ENCODE data around the gene RFX2. TPM values are rescaled to one million over a fixed set of nuclear protein-coding genes. Genes with fewer than 3 reads are reported as not detected.

Gene RFX2
- total and polyA plus RNA-seq, 9 of the 15 experiments (the other 6 are each of a cell fraction or from before 2014, with no cell fraction given), result 3.6 to 18.7 (median 8.7) TPM

DNA sequence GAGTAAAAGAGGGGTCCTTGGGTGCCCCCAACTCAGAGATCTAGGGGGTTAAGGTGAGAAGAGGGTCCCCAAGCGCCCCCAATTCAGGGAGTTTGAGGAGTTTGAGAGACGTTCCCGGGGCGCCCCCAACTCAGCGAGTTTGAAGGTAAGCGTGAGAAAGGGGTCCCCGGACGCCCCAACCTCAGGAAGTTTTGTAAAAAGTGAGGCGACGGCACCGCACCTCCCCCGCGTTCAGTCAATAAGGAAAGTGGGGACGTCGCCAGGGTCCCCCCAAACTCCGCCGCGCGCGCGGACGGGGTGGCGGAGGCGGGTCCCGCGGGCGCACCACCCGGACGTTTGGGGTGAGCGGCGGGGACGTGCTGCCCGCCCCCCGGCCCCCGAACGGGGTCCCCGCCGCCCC is 353 bp downstream of the RFX2 start:
- no peaks in the 10 kb centered on the region for H3K9me1 ChIP-seq (ENCODE audit: control insufficient read depth, insufficient read depth, low read length)
- H3K27ac ChIP-seq (ENCODE audit: extremely low read depth, low read depth, low read length), result no peak overlapping the region
- H3K4me3 ChIP-seq, result peak overlapping the region; percentile 46
- H3K9me3 ChIP-seq (replicated peaks; ENCODE audit: control insufficient read depth, insufficient read depth, low read depth, low read length), result no peaks in the 10 kb centered on the region; the same call in none of the 2 replicates
- ChIA-PET POLR2A (no interaction called here), CTCF (ENCODE audit: low intra/inter-chr PET ratio) (interaction anchor here (0.6 to 0.7 kb wide), 2 partner anchors 45 to 221 kb away, joined by 4 read pairs; no protein-coding TSS in a partner anchor)
- H3K36me3 ChIP-seq (ENCODE audit: control insufficient read depth, insufficient read depth, low read length), result no peaks in the 10 kb centered on the region
- no peaks in the 10 kb centered on the region for H4K20me1 ChIP-seq (replicated peaks; ENCODE audit: control insufficient read depth, insufficient read depth, low read length)
- intact Hi-C loops (cut with micrococcal nuclease), result loop anchor here (2.0 kb wide), 1 partner anchor 45 kb away; no protein-coding TSS in a partner anchor
- FAIRE-seq (no peak), ATAC-seq (no peak), DNase-seq (ENCODE audit: extremely low read depth in 1 of 4, low spot score in 3 of 4) (no peak)
- no TSS peak for BruUV-seq (replicated peaks)
- H3K9ac ChIP-seq (ENCODE audit: insufficient read depth in 1 of 2, low read depth in 2 of 2, low read length in 2 of 2), result peak overlapping the region; percentile 46 to 95
- peaks cover 21% of the 10 kb centered on the region for H3K79me2 ChIP-seq (ENCODE audit: control insufficient read depth, insufficient read depth, low read length)
- in situ Hi-C loops (cut with MboI), result no loop called here
- peak overlapping the region; percentile 82 for H3K4me2 ChIP-seq (ENCODE audit: insufficient read depth, low read length)
- no peaks in the 10 kb centered on the region for H3K27me3 ChIP-seq (ENCODE audit: control insufficient read depth in 2 of 2, insufficient read depth in 2 of 2, low read length in 2 of 2)
- peak overlapping the region; percentile 34 for H2AFZ ChIP-seq (ENCODE audit: low read depth, low read length)
- WGBS (ENCODE audit: insufficient coverage, low coverage, missing lambda C conversion rate), result 0% methylated on average over 6 of the region's 38 CpGs
- H3K4me1 ChIP-seq (replicated peaks in 1 of 2; ENCODE audit: control insufficient read depth in 2 of 2, insufficient read depth in 2 of 2, low read length in 2 of 2), result peaks cover 9 to 20% of the 10 kb centered on the region in 2 experiments; a peak in 4 of 5 replicates
- 0 out of 4 replicates have a peak, but pooled peaks of 1 of the 2 experiments have one; percentile 21 for TF ChIP-seq FOXA3 (CRISPR knock-in tag; conservative IDR thresholded peaks at IDR 0.05 in 1 of 2, IDR thresholded peaks at IDR 0.05 in 1 of 2)
- no peak for TF ChIP-seq NFIC (IDR thresholded peaks at IDR 0.05)

DNA sequence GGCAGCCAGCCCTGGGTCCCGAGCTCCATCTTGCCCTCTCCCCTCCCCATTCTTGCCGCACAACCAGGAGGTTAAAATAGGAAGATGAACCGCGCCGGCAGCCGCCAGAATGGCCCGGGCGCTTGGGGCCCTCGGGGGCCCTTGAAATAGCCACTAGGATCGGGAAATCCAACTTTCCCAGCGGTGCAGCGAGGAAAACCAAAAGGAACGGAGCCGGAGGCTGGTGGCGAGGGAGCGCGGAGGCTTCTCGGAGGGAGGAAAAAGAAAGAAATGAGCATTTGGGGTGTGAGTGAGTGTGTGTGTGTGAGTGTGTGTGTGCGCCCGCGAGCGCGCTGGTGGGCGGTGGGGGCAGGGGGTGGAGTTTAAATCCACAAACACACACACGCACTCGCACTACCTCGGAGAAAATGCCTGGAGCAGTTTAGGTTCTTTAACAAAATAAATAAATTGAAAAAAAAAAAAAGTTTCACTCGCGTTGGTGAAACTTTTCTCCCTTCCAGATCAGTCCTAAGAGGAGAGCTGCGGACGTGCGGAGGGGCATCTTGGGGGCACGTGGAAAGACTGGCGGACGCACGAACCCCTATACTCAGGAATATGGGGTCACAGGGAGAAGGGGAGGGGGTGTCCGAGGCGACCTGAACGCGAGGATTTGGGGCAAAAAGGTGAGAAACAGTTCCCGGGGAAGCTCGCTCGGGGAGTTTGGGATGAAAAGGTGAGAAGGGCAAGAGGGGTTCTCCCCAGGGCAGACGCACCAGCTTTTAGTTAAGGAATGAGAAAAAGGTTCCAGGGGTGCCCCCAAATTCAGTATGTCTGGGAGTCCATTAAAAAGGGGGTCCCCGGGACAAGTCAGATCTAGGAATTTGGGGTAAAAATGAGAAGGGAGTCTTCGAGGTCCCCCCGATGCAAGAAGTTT is 1.3 kb downstream of the RFX2 start:
- DNase-seq (ENCODE audit: extremely low read depth in 1 of 4, low spot score in 3 of 4) (peak; percentile 37 to 73 (median 46)), FAIRE-seq (peak; percentile 51), ATAC-seq (no peak)
- Histone ChIP-seq H3K36me3 (ENCODE audit: control insufficient read depth, insufficient read depth, low read length) (no peaks in the 10 kb centered on the region), H3K27ac (ENCODE audit: extremely low read depth, low read depth, low read length) (peak overlapping the region; percentile 26), H3K4me1 (replicated peaks in 1 of 2; ENCODE audit: control insufficient read depth in 2 of 2, insufficient read depth in 2 of 2, low read length in 2 of 2) (peaks cover 9 to 20% of the 10 kb centered on the region in 2 experiments; a peak in 4 of 5 replicates), H3K79me2 (ENCODE audit: control insufficient read depth, insufficient read depth, low read length) (peaks cover 21% of the 10 kb centered on the region), H3K4me2 (ENCODE audit: insufficient read depth, low read length) (peak overlapping the region; percentile 82), H2AFZ (ENCODE audit: low read depth, low read length) (peak overlapping the region; percentile 63), H3K9me1 (ENCODE audit: control insufficient read depth, insufficient read depth, low read length) (no peaks in the 10 kb centered on the region), H4K20me1 (replicated peaks; ENCODE audit: control insufficient read depth, insufficient read depth, low read length) (no peaks in the 10 kb centered on the region), H3K9ac (ENCODE audit: insufficient read depth in 1 of 2, low read depth in 2 of 2, low read length in 2 of 2) (peak overlapping the region; percentile 46 to 95), H3K9me3 (replicated peaks; ENCODE audit: control insufficient read depth, insufficient read depth, low read depth, low read length) (no peaks in the 10 kb centered on the region; the same call in none of the 2 replicates), H3K27me3 (ENCODE audit: control insufficient read depth in 2 of 2, insufficient read depth in 2 of 2, low read length in 2 of 2) (no peaks in the 10 kb centered on the region), H3K4me3 (peak overlapping the region; percentile 46)
- BruUV-seq (replicated peaks), result no TSS peak
- 1% methylated on average over 47 of the region's 47 CpGs for WGBS (ENCODE audit: insufficient coverage, low coverage, missing lambda C conversion rate)
- POLR2A ChIA-PET, result interaction anchor here (0.6 to 2.3 kb wide), 6 partner anchors 9 to 383 kb away, joined by 3 to 6 read pairs (median 3); no protein-coding TSS in a partner anchor
- intact Hi-C loops (cut with micrococcal nuclease) (no loop called here), in situ Hi-C loops (cut with MboI) (no loop called here)
- CTCF ChIA-PET (ENCODE audit: low intra/inter-chr PET ratio), result interaction anchor here (0.6 to 0.7 kb wide), 2 partner anchors 60 to 220 kb away, joined by 4 to 8 read pairs; no protein-coding TSS in a partner anchor
- TF ChIP-seq E2F3 (CRISPR knock-in tag; IDR thresholded peaks at IDR 0.05), result no peak
- TF ChIP-seq CHD1 (IDR thresholded peaks at IDR 0.05; ENCODE audit: low read length), result no peak
- peak; percentile 43 for TF ChIP-seq ZFX (CRISPR knock-in tag; IDR thresholded peaks at IDR 0.05)
- peak; percentile 67 for TF ChIP-seq POLR2G (IDR thresholded peaks at IDR 0.05; ENCODE audit: low read depth, low read length)
- TF ChIP-seq NEUROD1 (IDR thresholded peaks at IDR 0.05; ENCODE audit: borderline replicate concordance, low read depth, low read length, partially characterized antibody), result no peak
- TF ChIP-seq POLR2B (IDR thresholded peaks at IDR 0.05; ENCODE audit: low read depth, partially characterized antibody), result no peak
- no peak for TF ChIP-seq IRF2 (CRISPR knock-in tag; IDR thresholded peaks at IDR 0.05)
- TF ChIP-seq PHF20 (IDR thresholded peaks at IDR 0.05; ENCODE audit: partially characterized antibody), result no peak
- no peak for TF ChIP-seq HDAC8 (tag; IDR thresholded peaks at IDR 0.05)
- no peak for TF ChIP-seq SAFB2 (IDR thresholded peaks at IDR 0.05; ENCODE audit: borderline replicate concordance, low read depth, low read length, severe bottlenecking)
- 0 out of 2 replicates have a peak, but pooled peaks have one; percentile 17 for TF ChIP-seq ATF7 (IDR thresholded peaks at IDR 0.05)
